Chondrocyte (in vitro differentiated cells): Measurements from ENCODE around the gene CACNA1S. TPM values are rescaled to one million over a fixed set of nuclear protein-coding genes. Genes with fewer than 3 reads are reported as not detected.

Source experiments
- DNase-seq: peaks from one replicate; pipeline ENCODE4 v3.0.0; 2021; ENCODE audit warnings: mixed read lengths, low spot score
- H3K27ac Mint-ChIP-seq: one replicate; pipeline ENCODE4 v1.8.0; 2021; ENCODE audit warnings: mild to moderate bottlenecking, moderate library complexity, mixed read lengths; ENCODE audit not compliant: unreplicated experiment
- H3K27me3 Mint-ChIP-seq: 2 replicates; pipeline ENCODE4 v1.8.0; 2021; ENCODE audit warnings: low read depth, mixed read lengths
- H3K36me3 Mint-ChIP-seq: 2 replicates; pipeline ENCODE4 v1.8.0; 2021; ENCODE audit warnings: low read depth, mixed read lengths
- H3K4me1 Mint-ChIP-seq: 2 replicates; pipeline ENCODE4 v1.8.0; 2021; ENCODE audit warnings: low read depth, mild to moderate bottlenecking, mixed read lengths
- H3K4me3 Mint-ChIP-seq: one replicate; pipeline ENCODE4 v1.8.0; 2021; ENCODE audit warnings: mild to moderate bottlenecking, moderate library complexity, mixed read lengths; ENCODE audit not compliant: unreplicated experiment
- H3K9me3 Mint-ChIP-seq: 2 replicates; pipeline ENCODE4 v1.8.0; 2021; ENCODE audit warnings: low read depth, mixed read lengths
- total RNA-seq: library from RNA; stranded (reverse); gene quantifications from 3 replicates; pipeline ENCODE4 v1.2.1, GENCODE V29; 2021
- TF ChIP-seq, protein P1 (sequence below): fragments of 200-600 bp; sonication (generic); IDR thresholded peaks from 2 replicates; pipeline ENCODE4 v1.5.0; 2021; ENCODE audit warnings: antibody characterized with exemption, mild to moderate bottlenecking, moderate library complexity

The CACNA1S gene
- total RNA-seq, 1 donor from 2014 or later = 0.40 TPM

GRCh38 chr1:201036188-201036842 is 75.9 kb downstream of the CACNA1S start:
- Mint-ChIP-seq H3K27ac (no peak overlapping the region), H3K9me3 (no peaks in the 10 kb centered on the region), H3K27me3 (peaks cover 4% of the 10 kb centered on the region), H3K36me3 (no peaks in the 10 kb centered on the region), H3K4me1 (no peaks in the 10 kb centered on the region), H3K4me3 (no peak overlapping the region)
- DNase-seq = no peak
- TF ChIP-seq, protein P1, sequence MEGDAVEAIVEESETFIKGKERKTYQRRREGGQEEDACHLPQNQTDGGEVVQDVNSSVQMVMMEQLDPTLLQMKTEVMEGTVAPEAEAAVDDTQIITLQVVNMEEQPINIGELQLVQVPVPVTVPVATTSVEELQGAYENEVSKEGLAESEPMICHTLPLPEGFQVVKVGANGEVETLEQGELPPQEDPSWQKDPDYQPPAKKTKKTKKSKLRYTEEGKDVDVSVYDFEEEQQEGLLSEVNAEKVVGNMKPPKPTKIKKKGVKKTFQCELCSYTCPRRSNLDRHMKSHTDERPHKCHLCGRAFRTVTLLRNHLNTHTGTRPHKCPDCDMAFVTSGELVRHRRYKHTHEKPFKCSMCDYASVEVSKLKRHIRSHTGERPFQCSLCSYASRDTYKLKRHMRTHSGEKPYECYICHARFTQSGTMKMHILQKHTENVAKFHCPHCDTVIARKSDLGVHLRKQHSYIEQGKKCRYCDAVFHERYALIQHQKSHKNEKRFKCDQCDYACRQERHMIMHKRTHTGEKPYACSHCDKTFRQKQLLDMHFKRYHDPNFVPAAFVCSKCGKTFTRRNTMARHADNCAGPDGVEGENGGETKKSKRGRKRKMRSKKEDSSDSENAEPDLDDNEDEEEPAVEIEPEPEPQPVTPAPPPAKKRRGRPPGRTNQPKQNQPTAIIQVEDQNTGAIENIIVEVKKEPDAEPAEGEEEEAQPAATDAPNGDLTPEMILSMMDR = no peak

- TF ChIP-seq, protein P1 = no peak
- no peaks in the 10 kb centered on the region for H3K9me3 Mint-ChIP-seq
- no peak overlapping the region for H3K27ac Mint-ChIP-seq
- no peaks in the 10 kb centered on the region for H3K36me3 Mint-ChIP-seq
- H3K4me1 Mint-ChIP-seq = no peaks in the 10 kb centered on the region
- peaks cover 4% of the 10 kb centered on the region for H3K27me3 Mint-ChIP-seq
- no peak for DNase-seq
- H3K4me3 Mint-ChIP-seq = no peak overlapping the region
These were observed 77.6 kb downstream of the CACNA1S start for GRCh38 chr1:201034671-201035070.

DNA sequence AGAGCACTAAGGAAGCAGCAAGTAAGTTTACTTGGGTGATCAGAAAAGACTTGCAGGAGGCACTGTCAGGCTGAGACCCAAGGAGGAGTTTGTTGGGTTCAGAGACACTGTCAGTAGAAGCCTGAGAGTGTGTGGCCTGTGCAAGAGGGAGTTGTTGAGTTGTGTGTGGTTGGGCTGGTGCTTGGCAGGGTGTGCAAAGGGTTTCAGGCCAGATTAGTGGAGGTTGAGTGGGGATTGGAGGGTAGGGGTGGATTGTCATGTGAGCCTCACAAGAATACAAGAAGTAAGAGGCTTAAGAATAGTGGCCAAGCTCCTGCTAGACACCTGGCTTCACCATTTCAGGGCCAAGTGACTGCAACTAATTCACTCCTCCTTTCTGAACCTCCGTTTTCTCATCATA is 79.8 kb downstream of the CACNA1S start:
- no peak for DNase-seq
- Mint-ChIP-seq H3K27ac (no peak overlapping the region), H3K4me1 (no peaks in the 10 kb centered on the region), H3K27me3 (peaks cover 4% of the 10 kb centered on the region), H3K9me3 (no peaks in the 10 kb centered on the region), H3K4me3 (no peak overlapping the region), H3K36me3 (no peaks in the 10 kb centered on the region)
- TF ChIP-seq, protein P1 = no peak

DNA sequence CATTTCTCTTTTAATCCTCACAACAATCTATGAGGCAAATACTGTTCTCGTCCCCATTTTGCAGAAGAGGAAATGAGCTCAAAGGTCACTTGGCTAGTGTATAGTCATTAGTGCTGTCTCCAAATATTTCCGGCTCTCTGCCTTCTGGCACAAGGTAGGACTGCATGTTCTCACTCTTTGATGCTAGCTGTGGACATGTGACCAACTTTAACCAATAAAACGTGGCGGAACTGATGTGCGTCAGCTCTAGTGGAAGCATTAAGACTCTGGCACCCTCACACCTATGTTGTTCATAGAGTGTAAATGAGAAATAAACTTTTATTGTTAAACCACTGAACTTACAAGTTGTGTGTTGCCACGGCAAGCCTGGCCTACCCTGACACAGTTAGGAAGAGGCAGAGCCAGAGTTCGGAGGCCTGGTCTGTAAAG is 83.8 kb downstream of the CACNA1S start:
- TF ChIP-seq, protein P1 = no peak
- Mint-ChIP-seq H3K27me3 (peaks cover 4% of the 10 kb centered on the region), H3K4me3 (no peak overlapping the region), H3K9me3 (no peaks in the 10 kb centered on the region), H3K36me3 (no peaks in the 10 kb centered on the region), H3K4me1 (peaks cover 21% of the 10 kb centered on the region), H3K27ac (no peak overlapping the region)
- DNase-seq = no peak

- Mint-ChIP-seq H3K27me3 (no peaks in the 10 kb centered on the region), H3K4me3 (no peak overlapping the region), H3K36me3 (no peaks in the 10 kb centered on the region), H3K27ac (no peak overlapping the region), H3K4me1 (peaks cover 29% of the 10 kb centered on the region), H3K9me3 (no peaks in the 10 kb centered on the region)
- no peak for DNase-seq
- TF ChIP-seq, protein P1 = no peak
These were observed 85.4 kb downstream of the CACNA1S start for GRCh38 chr1:201026836-201027235.
